GM12873 (cell line): Measurements from ENCODE around the gene PPID.

Experiments used
- CTCF ChIP-seq: IDR thresholded peaks from 2 replicates; pipeline ENCODE4 v1.5.1; 2012; ENCODE audit warnings: low read depth, mild to moderate bottlenecking, moderate library complexity, low read length, control low read depth; ENCODE audit not compliant: insufficient read depth; ENCODE audit errors: missing control alignments

The PPID gene

GRCh38 chr4:158722917-158723793, at the start of gene PPID:
Gene PPID, minus strand, starts transcription at chr4:158723396. Its CDS starts 108 bp downstream, at chr4:158723288.
- no peak for TF ChIP-seq CTCF

GRCh38 chr4:158771776-158772175, 48.6 kb upstream of the PPID start:
- TF ChIP-seq CTCF, result no peak

GRCh38 chr4:158770671-158771070, 47.5 kb upstream of the PPID start:
- TF ChIP-seq CTCF, result no peak

GRCh38 chr4:158769175-158769921, 46.2 kb upstream of the PPID start:
- no peak for TF ChIP-seq CTCF

GRCh38 chr4:158768555-158769174, 45.5 kb upstream of the PPID start, which contains the start of gene FNIP2:
Gene FNIP2, plus strand, starts transcription at chr4:158769026. Its CDS starts 187 bp downstream, at chr4:158769213.
- no peak for TF ChIP-seq CTCF

- TF ChIP-seq CTCF, result no peak
These were observed 44.3 kb upstream of the PPID start for GRCh38 chr4:158767451-158767850.
